Measurements from ENCODE around the gene MOV10L1. TPM values are rescaled to one million over a fixed set of nuclear protein-coding genes. Genes with fewer than 3 reads are reported as not detected.
"Not testable (repeated sequence)": the region's sequence is repeated elsewhere in the genome, so short reads cannot be mapped to it uniquely, and the experiment has no call there.

The MOV10L1 gene
- total RNA-seq, 1 donor from 2014 or later: 11.7 TPM

GRCh38 chr22:50076646-50077535 is 12.9 kb upstream of the MOV10L1 start:
- DNase-seq (ENCODE audit: extremely low read depth, low read depth, low spot score): no peak

- no peak for DNase-seq (ENCODE audit: extremely low read depth, low read depth, low spot score)
Measured at GRCh38 chr22:50078246-50078645, 11.6 kb upstream of the MOV10L1 start.

- no peak for DNase-seq (ENCODE audit: extremely low read depth, low read depth, low spot score)
Measured at GRCh38 chr22:50078761-50079160, 11.0 kb upstream of the MOV10L1 start.

GRCh38 chr22:50080077-50080465 is 9.7 kb upstream of the MOV10L1 start:
- DNase-seq (ENCODE audit: extremely low read depth, low read depth, low spot score): no peak

DNA sequence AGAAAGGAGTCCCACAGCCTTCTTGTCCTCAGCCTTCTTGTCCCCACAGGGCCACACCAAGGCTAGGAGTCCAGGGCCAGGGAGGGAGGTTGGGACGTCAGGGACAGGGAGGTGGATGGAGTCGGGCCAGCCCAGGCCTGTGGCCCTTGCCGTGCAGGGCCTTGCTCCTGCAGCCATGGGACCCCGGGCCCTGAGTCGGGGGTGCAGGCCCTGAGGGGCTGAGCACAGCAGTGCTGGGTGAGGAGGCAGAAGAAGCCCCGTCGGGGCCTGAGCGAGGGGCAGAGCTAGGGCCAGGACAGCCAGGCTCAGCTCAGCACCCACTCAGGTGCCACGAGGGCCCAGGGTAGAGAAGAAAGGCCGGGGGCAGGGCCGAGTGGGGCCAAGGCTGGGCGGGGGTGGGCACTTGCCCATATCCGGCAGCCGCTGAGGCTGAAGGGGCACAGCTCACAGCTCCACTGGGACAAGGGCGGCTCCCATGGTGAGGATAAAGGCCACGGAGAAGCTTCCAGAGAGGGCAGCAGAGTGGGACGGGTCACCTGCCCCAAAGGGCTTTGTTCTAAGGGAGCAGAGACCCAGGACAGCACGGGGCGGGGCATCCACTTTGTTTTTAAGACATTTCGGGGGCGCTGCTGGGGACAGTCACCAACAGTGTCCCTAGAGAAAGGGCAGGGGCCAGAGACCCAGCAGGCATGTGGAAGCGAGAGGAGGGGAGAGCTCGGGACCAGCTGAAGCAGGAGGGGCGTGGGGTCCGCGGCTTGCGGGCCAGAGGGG is 8.2 kb upstream of the MOV10L1 start:
- no peak for DNase-seq (ENCODE audit: extremely low read depth, low read depth, low spot score)

- DNase-seq (ENCODE audit: extremely low read depth, low read depth, low spot score): no peak
Measured at GRCh38 chr22:50082197-50082715, 7.5 kb upstream of the MOV10L1 start.

DNA sequence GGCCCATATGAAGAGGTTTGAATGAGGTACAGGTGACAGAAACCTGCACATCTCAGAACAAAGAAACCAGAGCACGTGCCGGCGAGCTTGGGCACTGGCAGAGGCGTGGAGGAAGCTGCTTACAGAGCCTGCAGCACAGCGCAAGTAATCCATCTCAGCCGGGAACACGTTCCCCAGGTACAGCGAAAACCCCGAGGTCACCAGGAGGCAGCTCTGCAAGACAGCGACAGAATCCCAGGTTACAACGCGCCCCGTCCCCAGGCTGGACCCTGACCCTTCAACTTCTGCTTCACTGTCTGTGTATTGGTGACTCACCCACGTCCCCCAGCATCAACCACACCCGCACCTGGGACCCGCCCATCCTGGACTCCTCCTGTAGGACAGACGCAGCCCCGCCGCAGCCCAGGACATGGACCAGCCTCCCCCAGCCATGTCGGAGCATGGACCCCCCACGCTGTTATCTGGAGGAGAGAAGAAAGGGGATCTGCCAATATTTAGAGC is 6.8 kb upstream of the MOV10L1 start:
- no peak for DNase-seq (ENCODE audit: extremely low read depth, low read depth, low spot score)

- no peak for DNase-seq (ENCODE audit: extremely low read depth, low read depth, low spot score)
Measured at GRCh38 chr22:50083462-50084079, 6.2 kb upstream of the MOV10L1 start.

DNA sequence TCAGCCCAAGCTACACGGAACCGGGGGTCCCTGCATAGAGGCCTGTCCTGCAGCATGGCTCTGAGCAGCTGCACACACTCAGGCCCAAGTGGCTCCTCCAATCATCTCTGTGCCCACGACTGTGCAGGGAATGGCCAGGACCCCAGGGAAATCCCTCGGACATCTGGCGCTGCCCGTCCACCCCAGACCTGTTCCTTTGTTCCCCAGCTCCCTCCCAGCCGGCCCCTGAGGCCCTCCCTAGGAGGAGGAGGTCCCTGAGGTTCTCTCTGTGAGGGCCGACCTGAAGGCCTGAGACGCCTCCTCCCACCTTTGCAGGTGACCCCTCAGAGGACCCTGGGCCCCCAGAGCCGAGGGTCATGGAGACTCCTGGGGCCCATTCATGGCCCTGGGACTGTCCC is 5.7 kb upstream of the MOV10L1 start:
- DNase-seq (ENCODE audit: extremely low read depth, low read depth, low spot score): no peak

DNA sequence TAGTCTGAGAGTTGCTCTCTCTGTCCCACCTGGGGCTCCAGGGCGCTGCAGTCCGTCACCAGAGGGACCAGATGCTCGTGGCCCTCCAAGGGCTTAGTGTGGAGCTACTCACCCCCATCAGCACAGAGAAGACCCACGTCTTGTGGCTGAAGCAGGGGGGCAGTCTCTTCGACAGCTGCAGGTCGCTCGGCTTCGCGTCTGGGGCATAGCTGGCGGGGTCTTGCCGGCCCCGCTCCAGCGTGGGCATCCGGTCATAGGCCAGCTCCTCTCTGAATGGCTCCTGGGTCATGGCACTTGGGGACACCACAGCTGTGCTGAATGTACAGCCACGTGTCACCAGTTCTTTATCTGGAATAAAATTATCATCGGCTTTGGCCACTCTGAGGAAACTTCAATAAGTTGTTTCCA is 5.2 kb upstream of the MOV10L1 start:
- DNase-seq (ENCODE audit: extremely low read depth, low read depth, low spot score): no peak

GRCh38 chr22:50085211-50085972 is 4.4 kb upstream of the MOV10L1 start, which contains the start of gene MLC1:
Gene MLC1, minus strand, starts transcription at chr22:50085426. Its CDS starts 524 bp downstream, at chr22:50084902.
- no peak for DNase-seq (ENCODE audit: extremely low read depth, low read depth, low spot score)

GRCh38 chr22:50086526-50086925 is 3.3 kb upstream of the MOV10L1 start:
- DNase-seq (ENCODE audit: extremely low read depth, low read depth, low spot score): no peak

GRCh38 chr22:50086975-50087374 is 2.8 kb upstream of the MOV10L1 start:
- not testable (repeated sequence) for DNase-seq (ENCODE audit: extremely low read depth, low read depth, low spot score)

- DNase-seq (ENCODE audit: extremely low read depth, low read depth, low spot score): no peak
Measured at GRCh38 chr22:50087646-50088045, 2.2 kb upstream of the MOV10L1 start.

DNA sequence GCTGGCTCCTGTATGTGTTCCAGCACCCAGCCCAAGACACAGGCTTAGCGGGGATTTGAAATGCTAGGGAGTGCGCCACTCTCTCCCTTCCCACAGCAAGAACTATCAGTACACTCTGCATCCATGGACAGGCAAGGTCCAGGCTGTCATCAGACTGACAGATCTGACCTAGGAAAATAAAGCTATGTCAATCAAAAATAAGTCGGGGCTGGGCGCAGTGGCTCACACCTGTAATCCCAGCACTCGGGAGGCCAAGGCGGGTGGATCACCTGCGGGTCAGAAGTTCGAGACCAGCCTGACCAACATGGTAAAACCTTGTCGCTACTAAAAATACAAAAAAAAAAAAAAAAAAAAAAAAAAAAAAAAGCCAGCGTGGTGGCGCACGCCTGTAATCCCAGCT is 1.7 kb upstream of the MOV10L1 start:
- no peak for DNase-seq (ENCODE audit: extremely low read depth, low read depth, low spot score)

GRCh38 chr22:50089231-50089630 is 575 bp upstream of the MOV10L1 start:
- DNase-seq (ENCODE audit: extremely low read depth, low read depth, low spot score): no peak

DNA sequence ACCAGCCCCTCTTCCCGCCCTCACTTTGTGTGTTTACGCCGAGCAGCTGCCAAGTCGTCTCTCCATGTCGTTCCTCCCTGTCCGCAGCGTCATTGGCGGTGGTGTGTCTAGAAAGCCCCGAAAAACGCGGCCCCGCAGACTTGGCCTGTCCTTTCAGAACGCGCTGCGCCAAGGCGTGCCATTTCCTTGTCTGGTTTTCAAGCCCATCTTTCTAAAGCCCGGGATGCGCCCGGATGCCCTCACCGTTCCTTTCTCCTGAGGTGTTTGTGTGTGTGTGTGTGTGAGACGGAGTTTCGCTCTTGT is 557 bp downstream of the MOV10L1 start:
- no peak for DNase-seq (ENCODE audit: extremely low read depth, low read depth, low spot score)

DNA sequence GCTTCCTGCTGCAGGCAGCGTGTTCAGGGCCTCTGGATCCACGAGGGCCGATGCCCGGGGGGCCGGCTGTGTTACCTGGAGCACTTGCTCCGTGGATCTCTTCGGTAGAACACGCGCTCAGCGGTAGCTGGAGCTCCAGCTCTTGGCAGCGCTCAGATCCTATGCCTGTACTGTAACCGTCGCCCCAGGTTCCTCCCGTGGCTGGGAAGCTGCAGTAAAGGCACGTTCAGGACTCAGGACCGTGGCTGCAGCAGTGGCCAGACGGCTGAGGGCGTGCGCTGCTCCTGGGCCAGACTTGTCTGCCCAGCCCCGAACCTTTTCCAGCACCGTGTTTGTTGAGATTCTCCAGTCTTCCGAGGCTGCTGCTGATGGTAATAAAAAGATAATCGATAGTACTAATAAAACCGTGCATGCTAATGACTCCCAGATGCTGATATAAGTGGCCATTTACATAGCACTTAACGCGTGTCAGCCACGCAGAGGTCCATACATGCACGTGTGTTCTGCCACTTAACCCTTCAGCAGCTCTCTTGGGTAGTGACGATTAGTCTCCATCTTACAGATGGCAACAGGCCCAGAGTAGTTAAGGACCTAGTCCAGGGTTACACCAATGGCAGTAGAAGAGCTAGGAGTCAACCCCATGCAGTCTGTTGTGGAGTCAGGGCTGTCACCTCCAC is 1.4 kb downstream of the MOV10L1 start:
- no peak for DNase-seq (ENCODE audit: extremely low read depth, low read depth, low spot score)

DNA sequence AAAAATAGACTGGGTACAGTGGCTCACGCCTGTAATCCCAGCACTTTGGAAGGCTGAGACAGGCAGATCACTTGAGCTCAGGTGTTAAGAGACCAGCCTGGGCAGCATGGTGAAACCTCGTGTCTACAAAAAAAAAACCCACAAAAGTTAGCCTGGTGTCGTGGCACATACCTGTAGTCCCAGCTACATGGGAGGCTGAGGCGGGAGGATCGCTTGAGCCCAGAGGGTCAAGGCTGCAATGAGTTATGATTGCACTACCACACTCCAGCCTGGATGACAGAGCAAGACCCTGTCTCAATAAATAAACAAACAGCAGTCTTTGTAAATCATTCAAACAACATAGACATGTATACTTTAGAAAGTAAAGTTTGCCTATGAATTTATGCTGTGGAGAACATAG is 2.5 kb downstream of the MOV10L1 start:
- no peak for DNase-seq (ENCODE audit: extremely low read depth, low read depth, low spot score)

- DNase-seq (ENCODE audit: extremely low read depth, low read depth, low spot score): no peak
Measured at GRCh38 chr22:50098052-50098451, 8.2 kb downstream of the MOV10L1 start.
